Common myeloid progenitor, CD34-positive (primary cell): ENCODE results near the gene ZNF445.
"Not testable (repeated sequence)": the region's sequence is repeated elsewhere in the genome, so short reads cannot be mapped to it uniquely, and the experiment has no call there.

Experiments used
- CTCF ChIA-PET: fragments of 350-600 bp; sonication (Branson Sonifier 250); formaldehyde crosslinking; loops from one replicate; lab custom pipeline; 2021; ENCODE audit warnings: antibody characterized with exemption; lab: Charles Lee
- POLR2A ChIA-PET: fragments of 350-600 bp; sonication (Branson Sonifier 250); formaldehyde crosslinking; loops from one replicate; lab custom pipeline; 2021; ENCODE audit warnings: antibody characterized with exemption; lab: Charles Lee
- DNase-seq, 3 donors: peaks; one replicate each; pipeline versions ENCODE4 v3.0.0 to v3.0.0-alpha.2; 2013
- H3K27ac ChIP-seq, 2 experiments: 1 replicate in 1 of 2; 2 replicates in 1 of 2; pipeline ENCODE4 v1.7.0; 2013; ENCODE audit warnings: inconsistent platforms in 2 of 2, low read length in 2 of 2, mild to moderate bottlenecking in 2 of 2, low read depth in 1 of 2, moderate library complexity in 1 of 2; ENCODE audit not compliant: severe bottlenecking in 2 of 2, insufficient read depth in 1 of 2, poor library complexity in 1 of 2
- H3K27me3 ChIP-seq, 5 experiments: replicated peaks in 2 of 5; 1 replicate in 3 of 5; 2 replicates in 2 of 5; pipeline versions ENCODE4 v1.6.1 to v1.7.0; 2013; ENCODE audit warnings: low read length in 4 of 5, mild to moderate bottlenecking in 2 of 5, moderate library complexity in 2 of 5, inconsistent platforms in 1 of 5; ENCODE audit not compliant: insufficient read depth in 5 of 5, control insufficient read depth in 4 of 5
- H3K36me3 ChIP-seq, 4 experiments: 1 replicate in 2 of 4; 2 replicates in 2 of 4; pipeline versions ENCODE4 v1.6.1 to v1.7.0; 2013; ENCODE audit warnings: low read length in 3 of 4, control low read depth in 1 of 4, mild to moderate bottlenecking in 1 of 4; ENCODE audit not compliant: control insufficient read depth in 4 of 4, insufficient read depth in 4 of 4
- H3K4me1 ChIP-seq, 4 experiments: 1 replicate in 3 of 4; 2 replicates in 1 of 4; pipeline versions ENCODE4 v1.6.1 to v1.7.1; 2013; ENCODE audit warnings: low read length in 3 of 4, mild to moderate bottlenecking in 3 of 4, control low read depth in 1 of 4, inconsistent platforms in 1 of 4, moderate library complexity in 1 of 4; ENCODE audit not compliant: control insufficient read depth in 4 of 4, insufficient read depth in 4 of 4; ENCODE audit errors: control extremely low read depth in 1 of 4
- H3K4me3 ChIP-seq, 7 experiments: 1 replicate in 4 of 7; 2 replicates in 3 of 7; pipeline versions ENCODE4 v1.5.1 to v1.7.0; 2013; ENCODE audit warnings: mild to moderate bottlenecking in 7 of 7, low read length in 6 of 7, moderate library complexity in 6 of 7, inconsistent platforms in 2 of 7, low read depth in 2 of 7, control low read depth in 1 of 7; ENCODE audit not compliant: insufficient read depth in 4 of 7, control insufficient read depth in 1 of 7; ENCODE audit errors: extremely low read depth in 1 of 7
- H3K9me3 ChIP-seq, 5 experiments: 1 replicate in 4 of 5; 2 replicates in 1 of 5; pipeline versions ENCODE4 v1.6.1 to v1.7.1; 2013; ENCODE audit warnings: low read length in 4 of 5, mild to moderate bottlenecking in 2 of 5, inconsistent platforms in 1 of 5, low read depth in 1 of 5, moderate library complexity in 1 of 5; ENCODE audit not compliant: control insufficient read depth in 4 of 5, insufficient read depth in 2 of 5; ENCODE audit errors: control extremely low read depth in 1 of 5
- WGBS: methylation state at CpG from one replicate; pipeline ENCODE4 v1.1.5; 2013; ENCODE audit not compliant: insufficient coverage; 5-methylcytosine and 5-hydroxymethylcytosine counted together

The ZNF445 gene

GRCh38 chr3:44400771-44401170, 76.7 kb downstream of the ZNF445 start:
- Histone ChIP-seq H3K9me3 (no peaks in the 10 kb centered on the region), H3K4me1 (no peaks in the 10 kb centered on the region), H3K27me3 (no peaks in the 10 kb centered on the region), H3K4me3 (no peak overlapping the region), H3K27ac (no peak overlapping the region), H3K36me3 (peaks cover 5 to 27% (median 13%) of the 10 kb centered on the region in 4 experiments)
- POLR2A ChIA-PET, result no interaction called here
- DNase-seq, result no peak
- no CpG with 5 or more reads among the region's 2 CpGs for WGBS
- CTCF ChIA-PET, result interaction anchor here (0.6 kb wide), 1 partner anchor 1080 kb away, joined by 3 read pairs; no protein-coding TSS in a partner anchor

- H3K27ac ChIP-seq, result no peak overlapping the region
- no peaks in the 10 kb centered on the region for H3K27me3 ChIP-seq
- H3K4me1 ChIP-seq, result no peaks in the 10 kb centered on the region
- no peaks in the 10 kb centered on the region for H3K9me3 ChIP-seq
- no peak overlapping the region for H3K4me3 ChIP-seq
- peaks cover 5 to 28% (median 11%) of the 10 kb centered on the region in 4 experiments for H3K36me3 ChIP-seq
- no CpG with 5 or more reads among the region's 4 CpGs for WGBS
- DNase-seq, result no peak
- ChIA-PET CTCF (interaction anchor here (1.0 kb wide), 1 partner anchor 10 kb away, joined by 3 read pairs; no protein-coding TSS in a partner anchor), POLR2A (no interaction called here)
Measured at GRCh38 chr3:44398853-44399252, 78.6 kb downstream of the ZNF445 start.

GRCh38 chr3:44398271-44398670, 79.2 kb downstream of the ZNF445 start:
- H3K27me3 ChIP-seq, POLR2A ChIA-PET, DNase-seq, H3K27ac ChIP-seq, H3K9me3 ChIP-seq, H3K4me1 ChIP-seq, H3K4me3 ChIP-seq: not testable (repeated sequence)
- 99% methylated on average over 5 of the region's 8 CpGs for WGBS
- CTCF ChIA-PET, result interaction anchor here (1.0 kb wide), 1 partner anchor 11 kb away, joined by 3 read pairs; no protein-coding TSS in a partner anchor
- H3K36me3 ChIP-seq, result peaks cover 2 to 28% (median 8%) of the 10 kb centered on the region in 4 experiments

GRCh38 chr3:44396200-44397171, 81.0 kb downstream of the ZNF445 start:
- Histone ChIP-seq H3K27ac (no peak overlapping the region), H3K4me3 (no peak overlapping the region), H3K4me1 (no peaks in the 10 kb centered on the region), H3K27me3 (no peaks in the 10 kb centered on the region), H3K9me3 (no peaks in the 10 kb centered on the region), H3K36me3 (peaks cover 2 to 20% (median 8%) of the 10 kb centered on the region in 4 experiments)
- WGBS, result 97% methylated on average over 6 of the region's 9 CpGs
- DNase-seq, result no peak
- ChIA-PET POLR2A (no interaction called here), CTCF (interaction anchor here (0.8 kb wide), 1 partner anchor 24 kb away, joined by 3 read pairs; no protein-coding TSS in a partner anchor)

GRCh38 chr3:44395714-44396113, 81.8 kb downstream of the ZNF445 start:
- Histone ChIP-seq H3K27ac (no peak overlapping the region), H3K36me3 (peaks cover 2 to 13% (median 7%) of the 10 kb centered on the region in 4 experiments), H3K4me3 (no peak overlapping the region), H3K4me1 (no peaks in the 10 kb centered on the region), H3K9me3 (no peaks in the 10 kb centered on the region), H3K27me3 (no peaks in the 10 kb centered on the region)
- WGBS, result 100% methylated on average over 7 of the region's 9 CpGs
- POLR2A ChIA-PET, result no interaction called here
- no peak for DNase-seq
- CTCF ChIA-PET, result no interaction called here

- H3K27me3 ChIP-seq, result no peaks in the 10 kb centered on the region
- H3K4me1 ChIP-seq, result no peaks in the 10 kb centered on the region
- ChIA-PET CTCF (no interaction called here), POLR2A (no interaction called here)
- DNase-seq, result no peak
- no CpG with 5 or more reads among the region's 1 CpG for WGBS
- H3K27ac ChIP-seq, result no peak overlapping the region
- H3K4me3 ChIP-seq, result no peak overlapping the region
- H3K36me3 ChIP-seq, result peaks cover 2 to 11% (median 5%) of the 10 kb centered on the region in 4 experiments
- H3K9me3 ChIP-seq, result peaks cover 0 to 3% (median 3%) of the 10 kb centered on the region in 5 experiments
Measured at GRCh38 chr3:44392489-44392888, 85.0 kb downstream of the ZNF445 start.

- CTCF ChIA-PET, result no interaction called here
Measured at GRCh38 chr3:44387404-44387803, 90.1 kb downstream of the ZNF445 start.

More at GRCh38 chr3:44387404-44387803, 90.1 kb downstream of the ZNF445 start:
- Histone ChIP-seq H3K4me1 (no peaks in the 10 kb centered on the region), H3K27me3 (no peaks in the 10 kb centered on the region), H3K9me3 (peaks cover 0 to 19% (median 17%) of the 10 kb centered on the region in 5 experiments), H3K27ac (no peak overlapping the region), H3K4me3 (no peak overlapping the region), H3K36me3 (peaks cover 0 to 9% (median 2%) of the 10 kb centered on the region in 4 experiments)
- DNase-seq, result no peak
- whole genome bisulfite sequencing, result 100% methylated on average over 5 of the region's 7 CpGs
- POLR2A ChIA-PET, result no interaction called here
